Stomach smooth muscle (tissue), 2 donors: ENCODE results near the gene TMEM132C.
A peak's percentile ranks its signal among the peaks of the same experiment; 100 is the strongest.

Experiments
- H3K27ac ChIP-seq: one replicate; pipeline ENCODE4 v1.7.0; 2013; ENCODE audit warnings: mild to moderate bottlenecking, low read length, inconsistent platforms
- H3K27me3 ChIP-seq, 2 donors: one replicate each; pipeline ENCODE4 v1.7.0; 2013; ENCODE audit warnings: low read length in 2 of 2; ENCODE audit not compliant: insufficient read depth in 2 of 2, control insufficient read depth in 1 of 2
- H3K36me3 ChIP-seq, 2 donors: one replicate each; pipeline ENCODE4 v1.7.0; 2013; ENCODE audit warnings: low read length in 2 of 2; ENCODE audit not compliant: control insufficient read depth in 2 of 2, insufficient read depth in 2 of 2
- H3K4me1 ChIP-seq: one replicate; pipeline ENCODE4 v1.7.0; 2013; ENCODE audit warnings: low read length; ENCODE audit not compliant: control insufficient read depth, insufficient read depth
- H3K4me3 ChIP-seq, 2 donors: one replicate each; pipeline ENCODE4 v1.7.0; 2013; ENCODE audit warnings: low read length in 2 of 2
- H3K9ac ChIP-seq, 2 donors: one replicate each; pipeline ENCODE4 v1.7.0; 2013; ENCODE audit warnings: low read length in 2 of 2, mild to moderate bottlenecking in 1 of 2
- H3K9me3 ChIP-seq, 2 donors: one replicate each; pipeline ENCODE4 v1.7.0; 2013; ENCODE audit warnings: low read length in 2 of 2; ENCODE audit not compliant: control insufficient read depth in 2 of 2
- donor health status: healthy.
- donor health status: Pancreatic carcinoma.

The TMEM132C gene

DNA sequence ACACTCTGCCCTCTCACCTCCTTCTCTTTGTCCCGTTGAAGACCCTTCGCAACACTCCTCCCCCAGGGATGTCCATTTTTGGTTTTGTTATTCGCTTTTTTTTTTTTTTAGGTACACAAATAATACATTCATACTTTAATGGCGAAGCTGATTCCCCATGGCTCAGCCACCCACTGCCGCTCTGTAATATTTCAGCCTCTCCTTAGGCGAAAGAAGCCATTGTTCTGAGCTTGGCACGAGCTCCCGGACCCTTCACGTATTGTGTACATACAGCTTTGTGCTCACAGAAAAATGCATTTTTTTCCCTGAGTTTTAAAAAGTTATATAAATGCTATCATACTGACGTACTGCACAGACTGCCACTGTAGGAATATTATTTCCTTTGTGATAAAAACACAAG lies 115.0 kb downstream of the TMEM132C start:
- Histone ChIP-seq H3K27me3 (peaks cover 9 to 15% of the 10 kb centered on the region in 2 donors), H3K36me3 (no peaks in the 10 kb centered on the region), H3K4me3 (no peak overlapping the region), H3K4me1 (no peaks in the 10 kb centered on the region), H3K9me3 (peaks cover 3 to 7% of the 10 kb centered on the region in 2 donors), H3K9ac (no peak overlapping the region), H3K27ac (no peak overlapping the region)

DNA sequence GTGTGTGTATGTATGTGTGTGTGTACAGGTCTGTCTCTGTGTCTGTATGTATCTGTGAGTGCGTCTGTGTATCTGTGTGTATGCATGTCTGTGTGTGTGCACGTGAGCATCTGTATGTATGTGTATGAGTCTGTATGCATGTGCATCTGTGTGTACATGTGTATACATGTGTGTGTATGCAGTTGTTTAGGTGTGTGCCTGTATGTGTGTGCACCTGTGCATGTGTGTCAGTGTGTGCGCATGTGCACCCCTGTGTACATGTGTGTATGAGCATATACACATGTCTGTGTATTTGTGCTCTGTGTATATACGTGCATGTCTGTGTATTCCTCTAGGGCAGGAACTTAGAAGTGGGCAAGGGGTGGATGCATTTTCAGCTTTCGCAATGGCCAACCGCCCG lies 116.0 kb downstream of the TMEM132C start:
- H3K4me1 ChIP-seq, result no peaks in the 10 kb centered on the region
- H3K27ac ChIP-seq, result no peak overlapping the region
- H3K36me3 ChIP-seq, result no peaks in the 10 kb centered on the region
- H3K27me3 ChIP-seq, result peaks cover 9 to 15% of the 10 kb centered on the region in 2 donors
- peaks cover 3 to 7% of the 10 kb centered on the region in 2 donors for H3K9me3 ChIP-seq
- no peak overlapping the region for H3K4me3 ChIP-seq
- H3K9ac ChIP-seq, result no peak overlapping the region

DNA sequence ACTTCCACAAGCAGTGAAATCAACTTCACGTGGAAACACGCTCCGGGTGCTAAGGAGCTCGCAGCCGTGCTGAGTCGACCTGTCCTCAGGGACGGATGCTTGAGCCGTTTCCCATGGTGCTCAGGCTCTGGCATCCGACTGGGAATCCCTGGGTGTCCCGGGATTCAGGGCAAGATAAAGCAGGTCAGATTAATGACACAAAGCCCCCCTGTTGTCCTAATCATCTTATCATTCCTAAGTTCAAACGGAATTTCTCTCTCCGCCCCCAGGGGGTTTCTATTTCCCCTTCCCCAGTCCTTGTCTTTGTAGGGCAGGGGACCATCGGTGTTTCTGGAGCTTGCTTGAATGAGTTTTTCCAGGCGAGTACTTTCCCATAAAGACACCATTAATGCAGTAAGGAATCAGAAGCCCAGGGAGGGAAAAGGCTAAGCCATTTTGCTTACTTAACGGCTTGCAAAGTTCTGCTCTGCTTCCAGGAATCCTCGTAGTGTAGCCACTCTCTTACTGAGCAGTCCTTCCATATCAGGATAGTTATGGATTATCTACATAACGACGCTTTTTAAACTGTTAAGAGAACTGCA lies 116.5 kb downstream of the TMEM132C start:
- H3K9ac ChIP-seq, result no peak overlapping the region
- H3K27ac ChIP-seq, result no peak overlapping the region
- H3K9me3 ChIP-seq, result peaks cover 3 to 7% of the 10 kb centered on the region in 2 donors
- H3K4me3 ChIP-seq, result no peak overlapping the region
- no peaks in the 10 kb centered on the region for H3K4me1 ChIP-seq
- H3K36me3 ChIP-seq, result no peaks in the 10 kb centered on the region
- H3K27me3 ChIP-seq, result peaks cover 9 to 15% of the 10 kb centered on the region in 2 donors

DNA sequence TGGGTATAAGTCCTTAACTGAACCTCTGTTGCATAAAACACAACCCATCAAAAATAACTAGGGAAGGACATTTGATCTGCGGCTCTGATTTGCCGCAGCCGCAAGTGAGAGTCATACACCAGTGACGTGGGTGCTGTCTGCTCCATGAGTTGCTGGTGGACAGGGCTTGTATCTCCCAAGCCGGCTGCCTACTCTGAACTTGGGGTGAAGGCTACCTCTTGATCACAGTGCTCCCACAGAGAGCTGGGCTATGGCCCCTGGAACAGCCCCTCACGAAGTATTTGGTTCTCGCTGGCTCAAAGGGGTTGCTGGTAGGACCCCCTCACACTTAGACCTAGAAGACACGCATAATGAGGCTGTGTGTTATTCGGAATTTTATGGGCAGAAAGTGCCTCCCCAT lies 118.8 kb downstream of the TMEM132C start:
- no peaks in the 10 kb centered on the region for H3K4me1 ChIP-seq
- H3K9me3 ChIP-seq, result peaks cover 3 to 7% of the 10 kb centered on the region in 2 donors
- no peak overlapping the region for H3K27ac ChIP-seq
- H3K9ac ChIP-seq, result no peak overlapping the region
- H3K36me3 ChIP-seq, result no peaks in the 10 kb centered on the region
- H3K27me3 ChIP-seq, result peaks cover 10 to 13% of the 10 kb centered on the region in 2 donors
- no peak overlapping the region for H3K4me3 ChIP-seq

DNA sequence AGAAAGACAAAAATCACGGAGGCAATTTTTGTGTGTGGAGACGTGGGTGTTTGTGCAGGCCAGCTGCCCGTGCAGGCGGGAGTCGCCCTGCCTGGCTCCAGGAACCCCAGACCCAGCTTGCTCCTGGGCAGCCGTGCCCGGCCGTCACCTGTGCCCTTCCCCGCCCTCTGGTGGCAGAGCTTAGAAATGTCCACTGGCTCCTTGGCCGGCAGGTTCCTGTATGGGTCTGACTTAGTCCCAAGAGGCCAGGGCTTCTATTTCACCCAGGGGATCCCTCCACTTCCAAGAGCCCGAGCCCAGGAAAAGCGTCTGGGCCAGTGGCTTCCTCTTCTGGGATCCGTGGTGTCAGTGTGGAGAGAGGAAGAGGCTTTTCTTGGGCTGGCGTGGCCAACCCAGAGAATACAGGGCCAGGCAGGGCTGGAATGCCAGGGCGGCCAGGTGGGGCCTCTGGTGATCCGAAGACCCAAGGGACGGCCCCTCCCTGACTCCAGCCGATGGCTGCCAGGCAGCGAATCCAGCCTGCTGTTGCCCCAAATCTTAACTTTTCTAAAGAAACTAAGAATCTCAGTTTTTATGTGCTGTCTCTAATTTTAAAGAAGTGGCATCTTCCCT lies 120.9 kb downstream of the TMEM132C start:
- H3K27ac ChIP-seq, result peak overlapping the region; percentile 31
- H3K36me3 ChIP-seq, result no peaks in the 10 kb centered on the region
- no peaks in the 10 kb centered on the region for H3K4me1 ChIP-seq
- H3K9ac ChIP-seq, result no peak overlapping the region
- H3K27me3 ChIP-seq, result peaks cover 0 to 9% of the 10 kb centered on the region in 2 donors
- no peak overlapping the region for H3K4me3 ChIP-seq
- H3K9me3 ChIP-seq, result peaks cover 3 to 4% of the 10 kb centered on the region in 2 donors

DNA sequence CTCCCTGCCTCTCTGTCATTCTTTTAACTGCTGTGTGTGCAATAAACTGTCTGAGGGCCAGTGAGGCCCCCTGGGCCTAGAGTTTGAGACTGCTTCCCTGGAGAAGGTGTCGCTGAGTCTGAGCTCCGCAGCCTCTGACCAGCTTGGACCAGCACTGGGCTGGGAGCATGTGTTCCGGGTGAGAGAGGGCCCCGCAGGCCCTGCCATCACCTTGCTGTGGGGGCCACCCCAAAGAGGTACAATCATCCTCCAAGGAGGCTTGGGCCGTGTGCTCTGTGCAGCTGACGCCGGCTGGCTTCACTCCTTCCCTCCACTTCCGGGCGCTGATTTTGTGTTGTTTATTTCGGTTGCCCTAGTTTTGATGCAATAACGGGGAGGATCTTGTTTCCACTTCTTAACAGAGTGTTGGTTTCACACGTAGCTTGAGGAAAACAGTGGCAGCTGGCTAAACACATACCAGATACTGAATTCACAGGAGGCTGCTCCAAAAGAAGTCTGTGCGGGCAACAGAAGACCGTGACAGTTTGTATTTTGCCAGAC lies 121.6 kb downstream of the TMEM132C start:
- Histone ChIP-seq H3K27ac (peak overlapping the region; percentile 31), H3K36me3 (no peaks in the 10 kb centered on the region), H3K27me3 (peaks cover 0 to 7% of the 10 kb centered on the region in 2 donors), H3K4me3 (no peak overlapping the region), H3K9me3 (peaks cover 4 to 6% of the 10 kb centered on the region in 2 donors), H3K9ac (no peak overlapping the region), H3K4me1 (no peaks in the 10 kb centered on the region)

DNA sequence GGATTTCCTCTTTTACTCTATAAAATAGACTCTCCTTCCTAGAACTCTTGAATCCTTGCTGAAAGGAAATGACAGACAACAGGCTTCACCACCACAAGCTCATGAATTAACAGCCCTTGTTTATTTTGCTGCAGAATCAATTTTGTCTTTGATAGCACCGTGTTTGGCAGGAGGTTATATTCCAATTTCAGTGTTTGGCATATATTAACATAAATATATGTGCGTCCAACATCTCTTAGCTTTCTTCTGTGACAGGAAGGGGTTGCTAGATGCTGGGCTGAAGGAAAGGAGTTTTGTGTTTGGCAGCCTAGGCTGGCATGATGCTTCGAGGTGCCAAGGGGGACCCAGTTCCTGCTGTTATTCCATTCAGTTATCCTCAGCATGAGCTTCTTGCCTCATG lies 126.4 kb downstream of the TMEM132C start:
- peaks cover 0 to 7% of the 10 kb centered on the region in 2 donors for H3K27me3 ChIP-seq

DNA sequence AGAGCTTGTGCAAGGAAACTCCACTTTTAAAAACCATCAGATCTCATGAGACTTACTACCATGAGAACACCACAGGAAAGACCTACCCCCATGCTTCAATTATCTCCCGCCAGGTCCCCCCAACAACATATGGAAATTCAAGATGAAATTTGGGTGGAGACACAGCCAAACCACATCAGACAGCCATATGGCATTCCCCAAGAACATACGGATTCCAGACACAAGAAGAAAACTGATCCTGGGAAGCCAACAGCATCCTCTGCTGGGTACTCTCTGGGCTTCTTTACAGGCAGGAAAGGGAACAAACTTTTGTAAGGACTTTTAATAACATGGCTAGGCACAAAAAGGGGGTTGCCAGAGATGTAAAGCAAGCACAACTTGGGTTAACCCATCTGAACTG lies 127.2 kb downstream of the TMEM132C start:
- no peak overlapping the region for H3K9ac ChIP-seq
- H3K9me3 ChIP-seq, result peaks cover 5 to 9% of the 10 kb centered on the region in 2 donors
- H3K4me3 ChIP-seq, result no peak overlapping the region
- no peaks in the 10 kb centered on the region for H3K4me1 ChIP-seq
- no peaks in the 10 kb centered on the region for H3K36me3 ChIP-seq
- H3K27me3 ChIP-seq, result peaks cover 0 to 5% of the 10 kb centered on the region in 2 donors
- no peak overlapping the region for H3K27ac ChIP-seq

More for the DNA sequence above, 126.4 kb downstream of the TMEM132C start:
- H3K4me1 ChIP-seq, result no peaks in the 10 kb centered on the region
- H3K9ac ChIP-seq, result no peak overlapping the region
- H3K36me3 ChIP-seq, result no peaks in the 10 kb centered on the region
- H3K27ac ChIP-seq, result no peak overlapping the region
- H3K4me3 ChIP-seq, result no peak overlapping the region
- peaks cover 5 to 9% of the 10 kb centered on the region in 2 donors for H3K9me3 ChIP-seq

DNA sequence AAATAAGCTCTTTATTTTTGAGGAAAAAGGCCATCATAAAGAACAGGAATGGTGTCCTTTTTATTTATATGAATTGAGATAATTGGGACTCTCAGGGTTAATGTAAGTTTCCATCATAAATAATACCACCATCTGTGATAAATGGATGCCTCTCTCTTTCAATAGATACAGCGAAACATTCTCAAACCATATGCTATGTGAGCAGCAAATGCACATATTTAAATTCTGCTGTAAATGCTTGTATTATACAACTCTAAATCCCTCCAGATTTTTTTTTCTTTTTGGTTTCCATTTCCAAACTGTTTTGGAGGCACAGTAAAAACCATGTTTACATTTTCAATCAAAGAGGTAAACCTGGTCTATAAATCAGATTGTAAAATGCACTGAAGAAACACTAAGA lies 132.3 kb downstream of the TMEM132C start:
- H3K36me3 ChIP-seq, result no peaks in the 10 kb centered on the region
- no peak overlapping the region for H3K9ac ChIP-seq
- H3K27me3 ChIP-seq, result peaks cover 0 to 4% of the 10 kb centered on the region in 2 donors
- no peak overlapping the region for H3K4me3 ChIP-seq
- no peak overlapping the region for H3K27ac ChIP-seq
- H3K9me3 ChIP-seq, result peaks cover 0 to 6% of the 10 kb centered on the region in 2 donors
- no peaks in the 10 kb centered on the region for H3K4me1 ChIP-seq

DNA sequence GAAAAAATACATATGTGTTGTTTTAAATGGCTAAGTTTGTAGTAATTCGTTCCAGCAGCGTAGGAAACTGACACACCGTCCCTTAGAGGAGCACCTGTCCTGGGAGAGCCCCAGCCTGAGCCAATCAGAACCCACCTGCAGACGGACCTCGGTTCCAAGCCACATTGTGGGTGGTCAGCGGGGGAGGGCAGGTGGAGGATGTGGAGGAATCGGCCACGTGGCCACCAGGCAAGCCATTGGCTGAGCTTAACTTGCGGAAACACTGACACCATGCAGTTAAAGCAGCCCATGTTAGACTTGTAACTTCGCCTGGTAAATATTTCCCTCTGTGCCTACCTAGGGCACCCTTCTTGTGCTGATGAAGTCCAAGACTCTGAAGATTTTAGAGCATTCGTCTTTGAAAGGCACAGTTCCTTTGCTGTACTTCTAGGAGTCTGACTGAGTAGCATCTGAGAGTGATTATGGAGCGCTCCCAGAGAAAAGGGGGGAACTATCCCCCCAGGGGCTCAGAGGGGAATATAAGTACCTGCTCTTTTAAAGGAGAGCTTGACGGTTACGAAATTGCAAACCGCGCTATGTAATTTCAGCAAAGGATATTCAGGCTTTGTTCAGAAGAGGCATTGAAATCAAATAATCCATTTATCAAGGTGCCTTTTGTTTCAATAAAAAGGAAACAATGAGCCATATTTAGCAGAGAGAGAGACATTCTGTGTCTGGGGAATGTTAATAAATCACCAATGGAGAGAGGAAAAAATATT lies 135.7 kb downstream of the TMEM132C start:
- H3K4me3 ChIP-seq, result no peak overlapping the region
- peaks cover 0 to 4% of the 10 kb centered on the region in 2 donors for H3K27me3 ChIP-seq
- no peaks in the 10 kb centered on the region for H3K4me1 ChIP-seq
- H3K9me3 ChIP-seq, result no peaks in the 10 kb centered on the region
- no peak overlapping the region for H3K9ac ChIP-seq
- H3K36me3 ChIP-seq, result no peaks in the 10 kb centered on the region
- no peak overlapping the region for H3K27ac ChIP-seq
